ENCODE data around the gene PCBP2. TPM values are rescaled to one million over a fixed set of nuclear protein-coding genes. Genes with fewer than 3 reads are reported as not detected.

Gene PCBP2
- total RNA-seq, 1 donor from 2014 or later, result 133 TPM

DNA sequence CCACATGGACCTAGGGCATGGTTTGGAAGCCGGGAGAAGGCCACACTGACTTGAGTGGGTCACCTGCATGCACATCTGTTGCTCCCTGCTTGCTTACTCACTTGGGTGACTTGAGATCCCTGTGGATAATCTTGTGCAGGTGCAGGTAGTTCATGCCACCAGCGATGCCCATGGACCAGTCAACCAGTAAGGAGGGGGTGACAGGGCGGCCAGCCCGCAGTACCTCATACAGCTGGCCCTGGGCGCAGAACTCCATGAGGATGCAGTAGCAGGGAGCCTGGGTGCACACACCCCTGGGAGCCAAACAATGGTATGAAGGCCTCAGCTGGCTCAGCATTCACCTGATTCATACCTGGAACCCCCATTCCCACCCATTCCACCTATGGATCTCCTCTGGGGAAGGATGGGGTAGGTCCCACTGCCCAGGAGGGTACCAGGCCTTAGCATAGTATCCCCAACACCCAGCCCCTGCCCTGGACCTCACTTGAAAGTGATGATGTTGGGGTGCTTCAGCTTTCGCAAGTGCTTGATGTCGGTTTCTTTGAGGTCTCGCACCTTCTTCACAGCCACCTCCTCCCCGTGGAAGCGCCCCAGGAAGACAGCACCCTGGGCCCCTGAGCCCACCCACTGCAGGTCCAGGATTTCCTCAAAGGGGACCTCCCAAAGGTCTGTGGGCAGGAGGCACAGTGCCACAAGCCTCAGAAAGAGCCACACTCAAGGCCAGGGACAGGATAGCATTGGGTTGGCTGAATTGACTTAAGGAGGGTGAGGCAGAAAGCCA, 34.2 kb downstream of the PCBP2 start:
- FAIRE-seq (no peak), DNase-seq (ENCODE audit: low read depth) (no peak)
- H3K4me3 ChIP-seq (ENCODE audit: low read depth, low read length), result no peak overlapping the region
- TF ChIP-seq, protein P1, sequence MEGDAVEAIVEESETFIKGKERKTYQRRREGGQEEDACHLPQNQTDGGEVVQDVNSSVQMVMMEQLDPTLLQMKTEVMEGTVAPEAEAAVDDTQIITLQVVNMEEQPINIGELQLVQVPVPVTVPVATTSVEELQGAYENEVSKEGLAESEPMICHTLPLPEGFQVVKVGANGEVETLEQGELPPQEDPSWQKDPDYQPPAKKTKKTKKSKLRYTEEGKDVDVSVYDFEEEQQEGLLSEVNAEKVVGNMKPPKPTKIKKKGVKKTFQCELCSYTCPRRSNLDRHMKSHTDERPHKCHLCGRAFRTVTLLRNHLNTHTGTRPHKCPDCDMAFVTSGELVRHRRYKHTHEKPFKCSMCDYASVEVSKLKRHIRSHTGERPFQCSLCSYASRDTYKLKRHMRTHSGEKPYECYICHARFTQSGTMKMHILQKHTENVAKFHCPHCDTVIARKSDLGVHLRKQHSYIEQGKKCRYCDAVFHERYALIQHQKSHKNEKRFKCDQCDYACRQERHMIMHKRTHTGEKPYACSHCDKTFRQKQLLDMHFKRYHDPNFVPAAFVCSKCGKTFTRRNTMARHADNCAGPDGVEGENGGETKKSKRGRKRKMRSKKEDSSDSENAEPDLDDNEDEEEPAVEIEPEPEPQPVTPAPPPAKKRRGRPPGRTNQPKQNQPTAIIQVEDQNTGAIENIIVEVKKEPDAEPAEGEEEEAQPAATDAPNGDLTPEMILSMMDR (IDR thresholded peaks at IDR 0.05; ENCODE audit: insufficient read depth, low read length, severe bottlenecking), result no peak
- H3K36me3 ChIP-seq (ENCODE audit: control insufficient read depth, insufficient read depth, low read length), result peaks cover 14% of the 10 kb centered on the region
- no peaks in the 10 kb centered on the region for H3K27me3 ChIP-seq (ENCODE audit: control insufficient read depth, insufficient read depth, low read length)

DNA sequence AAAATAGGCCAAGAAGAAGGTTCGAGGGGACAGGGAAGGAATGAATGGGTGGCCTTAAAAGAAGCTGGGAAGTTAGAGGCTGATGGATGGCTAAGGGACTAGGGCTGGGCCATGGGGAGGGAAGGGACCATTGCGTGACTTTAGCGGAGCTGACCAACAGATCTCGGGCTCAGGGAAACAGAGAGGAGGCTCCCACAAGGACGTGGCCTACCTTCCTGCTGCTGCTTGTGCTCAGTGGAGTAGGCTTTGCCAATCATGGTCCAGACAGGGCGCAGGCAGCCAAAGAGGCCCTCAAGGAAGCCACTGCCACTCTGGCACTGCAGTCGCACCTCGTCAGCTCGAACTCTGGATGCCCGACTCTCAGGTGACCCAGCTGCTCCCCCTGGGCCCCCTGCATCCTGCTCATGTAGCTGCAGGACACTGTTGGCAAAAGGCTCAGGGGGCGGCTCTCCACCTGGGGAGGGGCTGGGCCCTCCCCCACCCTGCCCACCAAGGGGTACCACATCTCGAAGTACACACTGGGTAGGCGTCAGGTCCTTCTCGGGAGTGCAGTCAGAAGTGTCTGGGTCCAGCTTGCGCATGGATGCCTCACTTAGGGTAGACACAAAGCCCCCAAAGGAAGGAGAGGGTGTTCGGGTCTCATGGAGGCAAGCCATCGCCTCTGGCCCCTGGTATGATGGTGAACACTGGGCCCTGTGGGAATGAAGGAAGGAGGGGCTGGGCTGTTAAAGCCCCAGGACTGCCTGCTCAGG, 35.0 kb downstream of the PCBP2 start:
- TF ChIP-seq, protein P1 (IDR thresholded peaks at IDR 0.05; ENCODE audit: insufficient read depth, low read length, severe bottlenecking), result no peak
- DNase-seq (ENCODE audit: low read depth) (no peak), FAIRE-seq (no peak)
- peaks cover 14% of the 10 kb centered on the region for H3K36me3 ChIP-seq (ENCODE audit: control insufficient read depth, insufficient read depth, low read length)
- H3K4me3 ChIP-seq (ENCODE audit: low read depth, low read length), result no peak overlapping the region
- H3K27me3 ChIP-seq (ENCODE audit: control insufficient read depth, insufficient read depth, low read length), result no peaks in the 10 kb centered on the region

DNA sequence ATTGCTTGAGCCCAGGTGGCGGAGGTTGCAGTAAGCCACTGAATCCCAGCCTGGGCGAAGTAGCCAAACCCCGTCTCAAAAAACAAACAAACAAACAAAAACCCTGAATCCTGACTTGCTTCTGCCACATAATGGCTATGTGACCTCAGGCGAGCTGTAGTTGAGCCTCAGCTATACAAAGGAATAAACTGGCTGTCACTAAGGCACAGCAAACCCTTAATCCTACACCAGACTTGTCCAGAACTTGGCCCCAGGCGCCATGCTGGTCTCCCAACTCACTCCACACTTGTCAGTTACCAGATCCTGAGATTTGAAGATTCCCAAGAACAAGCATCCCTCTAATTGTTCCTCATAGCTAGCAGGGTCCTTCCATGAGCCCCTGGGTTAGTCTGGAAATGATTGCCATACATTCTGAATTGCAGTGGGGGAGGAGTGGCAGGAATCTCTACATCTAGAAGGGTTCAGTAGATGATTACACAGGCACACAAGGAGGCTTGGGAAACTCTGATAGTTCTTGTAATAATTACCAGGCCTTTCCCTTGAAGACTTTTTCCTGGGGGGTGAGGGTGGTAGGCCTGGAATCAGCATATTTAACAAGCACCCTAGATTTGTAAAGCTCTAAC, 37.5 kb downstream of the PCBP2 start:
- Histone ChIP-seq H3K27me3 (ENCODE audit: control insufficient read depth, insufficient read depth, low read length) (no peaks in the 10 kb centered on the region), H3K36me3 (ENCODE audit: control insufficient read depth, insufficient read depth, low read length) (peaks cover 8% of the 10 kb centered on the region), H3K4me3 (ENCODE audit: low read depth, low read length) (no peak overlapping the region)
- FAIRE-seq (peak; percentile 55), DNase-seq (ENCODE audit: low read depth) (no peak)
- TF ChIP-seq, protein P1 (IDR thresholded peaks at IDR 0.05; ENCODE audit: insufficient read depth, low read length, severe bottlenecking), result no peak

DNA sequence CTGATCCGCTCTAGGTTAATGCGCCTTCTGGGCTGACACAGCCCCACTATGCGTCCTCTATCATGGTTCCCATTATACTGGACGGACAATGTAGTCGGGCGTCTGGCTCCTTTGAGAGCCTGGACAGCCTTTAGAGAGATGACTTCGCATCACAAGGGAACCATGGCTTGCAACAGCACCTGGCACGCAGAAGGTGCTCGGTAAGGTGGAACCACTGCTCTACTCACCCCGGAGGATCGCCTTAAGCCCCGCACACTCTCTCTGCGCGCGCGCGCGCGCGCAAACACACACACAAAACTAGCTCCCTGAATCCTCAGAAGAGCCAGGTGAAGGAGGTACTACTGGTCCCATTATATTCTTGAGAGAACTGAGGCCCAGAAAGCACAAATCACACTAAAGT, 40.3 kb downstream of the PCBP2 start:
- H3K36me3 ChIP-seq (ENCODE audit: control insufficient read depth, insufficient read depth, low read length), result peaks cover 2% of the 10 kb centered on the region
- DNase-seq (ENCODE audit: low read depth), result no peak
- TF ChIP-seq, protein P1 (IDR thresholded peaks at IDR 0.05; ENCODE audit: insufficient read depth, low read length, severe bottlenecking), result no peak
- no peak overlapping the region for H3K4me3 ChIP-seq (ENCODE audit: low read depth, low read length)
- FAIRE-seq, result no peak
- no peaks in the 10 kb centered on the region for H3K27me3 ChIP-seq (ENCODE audit: control insufficient read depth, insufficient read depth, low read length)

DNA sequence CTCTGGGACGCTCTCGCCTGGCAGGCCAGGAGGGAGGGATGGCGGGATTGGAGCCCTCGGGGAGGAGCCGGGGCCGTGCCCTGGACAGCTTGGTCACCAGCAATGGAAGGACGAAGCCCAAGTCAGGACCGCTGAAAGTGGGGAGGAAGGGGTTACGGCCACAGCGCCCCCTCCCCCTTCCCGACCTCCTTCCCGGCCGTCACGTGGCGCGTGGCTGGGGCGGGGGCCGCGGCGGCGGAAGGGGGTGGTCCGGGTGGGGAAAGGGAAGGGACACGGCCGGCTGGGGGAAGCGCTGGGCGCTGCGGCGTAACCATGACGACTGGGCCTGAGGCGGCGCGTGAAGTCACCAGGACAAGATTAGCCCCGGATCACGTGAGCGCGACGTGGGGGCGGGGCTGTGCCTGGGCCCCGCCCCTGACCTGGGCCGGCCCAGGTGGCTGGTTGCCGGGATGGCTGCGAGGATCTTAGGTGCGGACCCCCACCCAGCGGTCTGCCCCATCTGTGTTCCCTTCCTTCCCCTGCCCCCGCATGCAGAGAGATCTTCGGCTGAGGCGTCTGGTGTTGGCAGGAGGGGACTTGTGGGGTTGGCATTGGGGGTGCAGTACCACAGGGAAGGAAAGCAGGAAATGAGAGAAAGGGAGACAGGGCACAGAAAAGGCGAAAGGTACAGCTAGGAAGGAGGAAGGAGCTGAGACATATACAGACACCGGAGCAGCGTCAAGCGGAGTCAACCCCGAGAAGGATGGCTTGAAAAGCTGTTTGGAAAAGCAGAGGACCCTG, 41.1 kb downstream of the PCBP2 start:
- H3K36me3 ChIP-seq (ENCODE audit: control insufficient read depth, insufficient read depth, low read length), result peaks cover under 1% of the 10 kb centered on the region
- TF ChIP-seq, protein P1 (IDR thresholded peaks at IDR 0.05; ENCODE audit: insufficient read depth, low read length, severe bottlenecking), result no peak
- FAIRE-seq (no peak), DNase-seq (ENCODE audit: low read depth) (peak; percentile 65)
- H3K27me3 ChIP-seq (ENCODE audit: control insufficient read depth, insufficient read depth, low read length), result no peaks in the 10 kb centered on the region
- H3K4me3 ChIP-seq (ENCODE audit: low read depth, low read length), result peak overlapping the region; percentile 54

Measured in bronchial epithelial cell (primary cell).